NCI-H524 (cell line): ENCODE measurements around the gene ADAMTS5.
A peak's percentile ranks its signal among the peaks of the same experiment; 100 is the strongest.

ENCODE experiments used
- DNase-seq, 2 experiments: peaks; one replicate each; lab custom pipeline; 2025; lab: John Stamatoyannopoulos, UW

Gene ADAMTS5

GRCh38 chr21:26888256-26888655 is 78.6 kb downstream of the ADAMTS5 start:
- DNase-seq: no peak

- DNase-seq: no peak
Observed at GRCh38 chr21:26887251-26887650, 79.6 kb downstream of the ADAMTS5 start.

- DNase-seq: no peak
Observed at GRCh38 chr21:26884436-26884835, 82.5 kb downstream of the ADAMTS5 start.

GRCh38 chr21:26883768-26884167 is 83.1 kb downstream of the ADAMTS5 start:
- DNase-seq: no peak

- DNase-seq: peak; percentile 12 to 55
Observed at GRCh38 chr21:26881504-26882228, 85.2 kb downstream of the ADAMTS5 start.

- DNase-seq: no peak
Observed at GRCh38 chr21:26877018-26877417, 89.9 kb downstream of the ADAMTS5 start.

- no peak for DNase-seq
Observed at GRCh38 chr21:26874347-26874746, 92.5 kb downstream of the ADAMTS5 start.
